ENCODE measurements around the gene EFNA1.

DNA sequence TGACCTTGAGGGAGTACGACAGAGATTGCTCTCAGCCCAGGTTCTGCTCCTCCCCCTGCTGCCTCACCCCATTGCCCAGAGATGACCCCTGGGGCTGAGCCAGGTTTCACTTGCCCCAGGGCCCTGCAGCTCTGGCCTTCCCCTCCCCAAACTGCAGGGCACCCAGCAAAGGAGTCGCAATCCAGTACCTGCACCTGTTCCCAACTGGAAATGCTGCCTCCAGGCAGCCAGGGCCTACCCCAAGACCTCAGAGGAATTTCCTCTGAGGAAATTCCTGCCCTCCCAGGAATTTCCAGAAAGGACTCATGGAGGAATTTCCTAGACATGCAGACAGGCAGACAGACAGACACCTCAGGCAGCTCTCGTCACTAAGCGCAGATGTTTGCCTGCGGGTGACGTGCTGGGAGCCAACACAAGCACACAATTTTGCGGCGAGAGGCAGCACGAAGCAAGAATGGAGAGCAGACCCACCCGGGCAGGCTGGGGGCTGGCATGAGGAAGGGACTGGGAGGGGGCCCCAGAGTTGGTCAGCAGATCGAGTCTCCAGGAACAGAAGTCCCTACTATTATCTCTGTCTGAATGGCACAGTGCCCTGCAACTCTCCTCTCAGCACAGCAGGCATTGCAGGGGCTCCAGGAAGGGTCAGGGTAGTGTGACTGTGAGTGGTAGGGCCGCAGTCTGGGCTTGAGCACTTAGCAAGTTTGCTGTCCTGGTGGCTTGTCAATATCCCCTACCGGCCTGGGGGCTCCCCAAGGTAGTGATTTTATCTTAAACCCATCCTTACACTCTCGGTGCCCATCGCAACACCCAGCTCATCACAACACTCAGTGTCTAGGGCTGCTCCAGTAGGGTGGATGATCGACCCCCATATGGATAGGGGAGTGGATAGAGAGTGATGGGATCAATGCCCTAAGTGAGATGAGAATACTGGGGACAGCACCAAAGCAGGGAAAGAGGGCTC, 2.9 kb upstream of the EFNA1 start:
- TF ChIP-seq FOS (IDR thresholded peaks at IDR 0.05; ENCODE audit: borderline replicate concordance, insufficient read depth, low read length) = no peak
- TF ChIP-seq, protein P1, sequence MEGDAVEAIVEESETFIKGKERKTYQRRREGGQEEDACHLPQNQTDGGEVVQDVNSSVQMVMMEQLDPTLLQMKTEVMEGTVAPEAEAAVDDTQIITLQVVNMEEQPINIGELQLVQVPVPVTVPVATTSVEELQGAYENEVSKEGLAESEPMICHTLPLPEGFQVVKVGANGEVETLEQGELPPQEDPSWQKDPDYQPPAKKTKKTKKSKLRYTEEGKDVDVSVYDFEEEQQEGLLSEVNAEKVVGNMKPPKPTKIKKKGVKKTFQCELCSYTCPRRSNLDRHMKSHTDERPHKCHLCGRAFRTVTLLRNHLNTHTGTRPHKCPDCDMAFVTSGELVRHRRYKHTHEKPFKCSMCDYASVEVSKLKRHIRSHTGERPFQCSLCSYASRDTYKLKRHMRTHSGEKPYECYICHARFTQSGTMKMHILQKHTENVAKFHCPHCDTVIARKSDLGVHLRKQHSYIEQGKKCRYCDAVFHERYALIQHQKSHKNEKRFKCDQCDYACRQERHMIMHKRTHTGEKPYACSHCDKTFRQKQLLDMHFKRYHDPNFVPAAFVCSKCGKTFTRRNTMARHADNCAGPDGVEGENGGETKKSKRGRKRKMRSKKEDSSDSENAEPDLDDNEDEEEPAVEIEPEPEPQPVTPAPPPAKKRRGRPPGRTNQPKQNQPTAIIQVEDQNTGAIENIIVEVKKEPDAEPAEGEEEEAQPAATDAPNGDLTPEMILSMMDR (IDR thresholded peaks at IDR 0.05; ENCODE audit: extremely low read depth in 1 of 2, insufficient read depth in 1 of 2, low read depth in 1 of 2, low read length in 2 of 2) = no peak
- TF ChIP-seq, protein P2, sequence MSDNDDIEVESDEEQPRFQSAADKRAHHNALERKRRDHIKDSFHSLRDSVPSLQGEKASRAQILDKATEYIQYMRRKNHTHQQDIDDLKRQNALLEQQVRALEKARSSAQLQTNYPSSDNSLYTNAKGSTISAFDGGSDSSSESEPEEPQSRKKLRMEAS (IDR thresholded peaks at IDR 0.05; ENCODE audit: insufficient read depth, insufficient read length) = peak; percentile 14
